Mucosa of rectum (tissue), 2 donors: Measurements from ENCODE around the gene LASP1.

Experiments used
- H3K27ac ChIP-seq, 2 donors: one replicate each; pipeline ENCODE4 v1.7.0; 2013; ENCODE audit warnings: inconsistent platforms in 2 of 2, low read depth in 2 of 2, low read length in 2 of 2
- H3K27me3 ChIP-seq, 2 donors: one replicate each; pipeline ENCODE4 v1.7.0; 2013; ENCODE audit warnings: low read length in 2 of 2; ENCODE audit not compliant: control insufficient read depth in 2 of 2, insufficient read depth in 2 of 2
- H3K36me3 ChIP-seq, 2 donors: one replicate each; pipeline ENCODE4 v1.7.0; 2013; ENCODE audit warnings: low read length in 2 of 2; ENCODE audit not compliant: control insufficient read depth in 2 of 2, insufficient read depth in 2 of 2
- H3K4me1 ChIP-seq, 2 donors: one replicate each; pipeline ENCODE4 v1.7.0; 2013; ENCODE audit warnings: low read length in 2 of 2, mild to moderate bottlenecking in 1 of 2; ENCODE audit not compliant: control insufficient read depth in 2 of 2, insufficient read depth in 2 of 2
- H3K4me3 ChIP-seq, 2 donors: one replicate each; pipeline ENCODE4 v1.7.0; 2013; ENCODE audit warnings: low read length in 2 of 2
- H3K9ac ChIP-seq, 2 donors: one replicate each; pipeline ENCODE4 v1.7.0; 2013; ENCODE audit warnings: low read length in 2 of 2, low read depth in 1 of 2, mild to moderate bottlenecking in 1 of 2
- H3K9me3 ChIP-seq, 2 donors: one replicate each; pipeline ENCODE4 v1.7.0; 2013; ENCODE audit warnings: low read length in 2 of 2; ENCODE audit not compliant: control insufficient read depth in 2 of 2
- donor health status: healthy.
- donor health status: Normal muscosa, but diverticular disease.

Gene LASP1

GRCh38 chr17:38958756-38959155 is 88.9 kb downstream of the LASP1 start:
- Histone ChIP-seq H3K4me3 (no peak overlapping the region), H3K27ac (no peak overlapping the region), H3K4me1 (no peaks in the 10 kb centered on the region), H3K36me3 (no peaks in the 10 kb centered on the region), H3K9me3 (no peaks in the 10 kb centered on the region), H3K27me3 (no peaks in the 10 kb centered on the region), H3K9ac (no peak overlapping the region)

GRCh38 chr17:38959508-38959907 is 89.7 kb downstream of the LASP1 start:
- H3K9me3 ChIP-seq: no peaks in the 10 kb centered on the region
- H3K27ac ChIP-seq: no peak overlapping the region

GRCh38 chr17:38960402-38960801 is 90.5 kb downstream of the LASP1 start:
- Histone ChIP-seq H3K4me1 (no peaks in the 10 kb centered on the region), H3K9me3 (no peaks in the 10 kb centered on the region), H3K4me3 (no peak overlapping the region), H3K9ac (no peak overlapping the region), H3K36me3 (no peaks in the 10 kb centered on the region), H3K27ac (no peak overlapping the region), H3K27me3 (no peaks in the 10 kb centered on the region)

More at GRCh38 chr17:38959508-38959907, 89.7 kb downstream of the LASP1 start:
- Histone ChIP-seq H3K36me3 (no peaks in the 10 kb centered on the region), H3K4me1 (no peaks in the 10 kb centered on the region), H3K27me3 (no peaks in the 10 kb centered on the region), H3K4me3 (no peak overlapping the region), H3K9ac (no peak overlapping the region)

GRCh38 chr17:38961413-38961812 is 91.6 kb downstream of the LASP1 start:
- no peak overlapping the region for H3K27ac ChIP-seq
- H3K36me3 ChIP-seq: no peaks in the 10 kb centered on the region
- H3K4me1 ChIP-seq: no peaks in the 10 kb centered on the region
- no peak overlapping the region for H3K9ac ChIP-seq
- no peaks in the 10 kb centered on the region for H3K27me3 ChIP-seq
- no peaks in the 10 kb centered on the region for H3K9me3 ChIP-seq
- H3K4me3 ChIP-seq: no peak overlapping the region

DNA sequence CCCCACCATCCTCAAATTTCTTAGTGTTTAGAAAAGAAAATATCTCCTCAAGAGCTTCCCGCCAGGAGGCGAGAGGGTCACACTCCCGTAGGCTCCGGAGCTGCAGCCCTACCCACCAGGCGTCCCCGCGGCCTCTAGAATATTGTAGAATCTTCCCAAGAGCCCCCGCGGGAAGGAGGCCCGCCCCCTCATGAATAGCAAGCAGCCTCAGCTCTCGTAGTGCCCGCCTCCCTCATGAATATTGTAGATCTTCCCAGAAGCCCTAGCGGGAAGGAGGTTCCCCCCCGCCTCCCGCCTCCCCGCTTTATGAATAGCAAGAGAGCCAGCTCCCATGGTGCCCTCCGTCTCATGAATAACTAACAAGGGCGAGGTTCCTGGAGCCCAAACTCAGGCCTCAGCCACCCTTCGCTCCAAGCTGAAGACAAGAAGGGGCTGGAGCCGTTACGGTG is 97.5 kb downstream of the LASP1 start, which contains the start of gene FBXO47:
Gene FBXO47, minus strand, starts transcription at position 114 of the 449 bp plus-strand sequence. CDS start 4,378 bp downstream, outside the sequence.
- no peaks in the 10 kb centered on the region for H3K36me3 ChIP-seq
- no peaks in the 10 kb centered on the region for H3K9me3 ChIP-seq
- peak within 1 kb of the TSS; percentile 32 to 46 for H3K9ac ChIP-seq
- H3K4me3 ChIP-seq: peak within 1 kb of the TSS; percentile 37 to 59
- peaks cover 0 to 3% of the 10 kb centered on the region in 2 donors for H3K4me1 ChIP-seq
- no peaks in the 10 kb centered on the region for H3K27me3 ChIP-seq
- peak within 1 kb of the TSS; percentile 32 to 34 for H3K27ac ChIP-seq

GRCh38 chr17:38969281-38969680 is 99.4 kb downstream of the LASP1 start:
- H3K27ac ChIP-seq: no peak overlapping the region
- no peaks in the 10 kb centered on the region for H3K27me3 ChIP-seq
- H3K4me3 ChIP-seq: no peak overlapping the region
- H3K4me1 ChIP-seq: peaks cover 0 to 3% of the 10 kb centered on the region in 2 donors
- H3K9ac ChIP-seq: no peak overlapping the region
- no peaks in the 10 kb centered on the region for H3K36me3 ChIP-seq
- no peaks in the 10 kb centered on the region for H3K9me3 ChIP-seq

GRCh38 chr17:38970128-38970527 is 100.3 kb downstream of the LASP1 start:
- H3K27ac ChIP-seq: no peak overlapping the region
- H3K36me3 ChIP-seq: no peaks in the 10 kb centered on the region
- no peak overlapping the region for H3K4me3 ChIP-seq
- no peaks in the 10 kb centered on the region for H3K9me3 ChIP-seq
- H3K4me1 ChIP-seq: peaks cover 0 to 3% of the 10 kb centered on the region in 2 donors
- H3K9ac ChIP-seq: no peak overlapping the region
- H3K27me3 ChIP-seq: no peaks in the 10 kb centered on the region

- Histone ChIP-seq H3K9me3 (no peaks in the 10 kb centered on the region), H3K36me3 (no peaks in the 10 kb centered on the region), H3K9ac (no peak overlapping the region), H3K27me3 (no peaks in the 10 kb centered on the region), H3K4me1 (peaks cover 0 to 3% of the 10 kb centered on the region in 2 donors), H3K27ac (no peak overlapping the region), H3K4me3 (no peak overlapping the region)
These were observed 100.9 kb downstream of the LASP1 start for GRCh38 chr17:38970804-38971203.
